Measurements from ENCODE around the gene BRPF3.

The BRPF3 gene

DNA sequence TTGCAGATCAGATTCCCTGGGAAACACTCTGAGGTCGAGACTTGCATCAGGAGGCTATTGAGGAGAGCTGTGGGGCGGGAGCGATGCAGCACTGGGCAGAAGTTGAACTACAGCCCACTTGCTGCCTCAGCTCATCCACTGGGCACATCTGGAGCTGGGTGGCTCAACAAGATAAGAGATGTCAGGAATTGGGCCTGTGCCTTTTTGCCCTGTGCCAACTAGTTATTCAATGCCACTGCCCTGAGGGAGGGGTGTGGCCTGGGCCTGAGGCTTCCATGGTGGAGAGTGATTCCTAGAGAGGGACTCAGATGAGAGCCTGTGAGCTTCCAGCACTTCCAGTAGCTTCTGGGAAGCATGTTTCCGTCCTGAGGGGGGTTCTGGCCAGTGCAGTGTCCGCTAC is 32.7 kb downstream of the BRPF3 start:
- DNase-seq (ENCODE audit: low spot score) = no peak

GRCh38 chr6:36230371-36230770 is 33.8 kb downstream of the BRPF3 start:
- no peak for DNase-seq (ENCODE audit: low spot score)

DNA sequence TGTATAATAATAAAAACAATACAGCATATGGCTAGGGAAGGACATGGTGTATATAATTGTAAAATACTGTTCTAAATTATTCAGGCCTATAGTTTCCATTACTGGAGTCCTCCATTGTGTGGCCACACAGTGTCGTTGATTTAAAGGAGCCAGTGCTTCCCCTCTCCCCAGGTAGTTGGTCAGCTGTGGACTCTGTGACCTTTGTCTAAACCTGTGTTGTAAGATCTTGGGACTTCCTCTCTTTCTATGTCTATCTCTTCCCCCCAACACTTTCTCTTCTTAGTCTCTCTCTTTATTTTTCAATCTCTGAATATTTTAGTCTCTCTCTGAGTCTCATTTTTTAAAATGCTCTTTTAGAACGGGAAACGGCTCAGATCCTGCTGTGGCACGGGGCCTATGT is 35.6 kb downstream of the BRPF3 start:
- no peak for DNase-seq (ENCODE audit: low spot score)

GRCh38 chr6:36235309-36235708 is 38.8 kb downstream of the BRPF3 start:
- DNase-seq (ENCODE audit: low spot score) = no peak

- DNase-seq (ENCODE audit: low spot score) = no peak
Observed at GRCh38 chr6:36235862-36236261, 39.3 kb downstream of the BRPF3 start.

GRCh38 chr6:36239774-36240173 is 43.2 kb downstream of the BRPF3 start:
- DNase-seq (ENCODE audit: low spot score) = no peak

- no peak for DNase-seq (ENCODE audit: low spot score)
Observed at GRCh38 chr6:36241728-36242127, 45.2 kb downstream of the BRPF3 start.

DNA sequence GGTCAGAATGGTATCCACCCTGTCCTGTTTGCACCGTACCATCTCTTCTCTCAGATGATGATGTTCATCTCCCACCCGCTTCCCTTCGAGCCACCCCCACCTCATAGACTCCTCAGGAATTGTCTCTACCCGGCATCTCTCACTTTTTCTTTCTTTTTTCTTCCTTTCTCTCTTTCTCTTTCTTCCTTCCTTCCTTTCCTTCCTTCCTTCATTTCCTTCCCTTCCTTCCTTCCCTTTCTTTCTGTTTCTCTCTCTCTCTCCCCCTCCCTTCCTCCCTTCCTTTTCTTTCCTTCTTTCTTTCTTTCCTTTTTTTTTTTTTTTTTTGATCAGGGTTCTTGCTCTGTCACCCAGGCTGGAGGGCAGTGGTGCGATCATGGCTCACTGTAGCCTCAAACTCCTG is 45.6 kb downstream of the BRPF3 start:
- no peak for DNase-seq (ENCODE audit: low spot score)

- no peak for DNase-seq (ENCODE audit: low spot score)
Observed at GRCh38 chr6:36242626-36243025, 46.1 kb downstream of the BRPF3 start.

DNA sequence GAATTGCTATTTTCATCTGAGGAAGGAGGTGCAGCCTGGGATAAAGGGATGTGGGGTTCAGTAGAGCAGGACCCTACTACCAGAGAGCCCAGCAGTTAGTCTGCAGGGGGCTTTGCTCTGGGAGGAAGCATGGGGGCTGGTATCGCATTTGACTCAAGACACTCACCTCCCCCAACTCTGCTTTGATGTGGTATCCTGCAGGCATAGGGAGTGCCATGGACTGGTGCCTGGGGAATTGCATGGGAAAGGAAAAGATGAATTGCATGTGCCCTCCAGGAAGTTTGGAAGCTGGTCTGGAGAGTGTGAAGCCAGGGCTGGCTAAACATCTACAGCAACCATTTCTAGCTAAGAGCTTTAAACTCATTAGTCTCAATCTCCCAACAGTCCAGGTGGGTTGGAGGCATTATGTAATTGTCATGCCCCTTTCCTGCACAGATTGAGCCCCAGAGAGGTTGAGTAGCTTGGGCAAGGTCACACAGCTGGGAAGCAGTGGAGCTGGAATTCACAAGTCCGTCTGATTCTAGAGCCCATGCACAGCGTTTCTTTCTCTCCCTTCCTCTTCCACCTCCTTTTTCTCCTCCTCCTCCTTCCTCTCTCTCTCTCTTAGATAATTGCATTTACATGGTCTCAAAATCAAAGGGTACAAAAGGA is 47.1 kb downstream of the BRPF3 start:
- no peak for DNase-seq (ENCODE audit: low spot score)

GRCh38 chr6:36244641-36245280 is 48.2 kb downstream of the BRPF3 start:
- peak; percentile 80 for DNase-seq (ENCODE audit: low spot score)

DNA sequence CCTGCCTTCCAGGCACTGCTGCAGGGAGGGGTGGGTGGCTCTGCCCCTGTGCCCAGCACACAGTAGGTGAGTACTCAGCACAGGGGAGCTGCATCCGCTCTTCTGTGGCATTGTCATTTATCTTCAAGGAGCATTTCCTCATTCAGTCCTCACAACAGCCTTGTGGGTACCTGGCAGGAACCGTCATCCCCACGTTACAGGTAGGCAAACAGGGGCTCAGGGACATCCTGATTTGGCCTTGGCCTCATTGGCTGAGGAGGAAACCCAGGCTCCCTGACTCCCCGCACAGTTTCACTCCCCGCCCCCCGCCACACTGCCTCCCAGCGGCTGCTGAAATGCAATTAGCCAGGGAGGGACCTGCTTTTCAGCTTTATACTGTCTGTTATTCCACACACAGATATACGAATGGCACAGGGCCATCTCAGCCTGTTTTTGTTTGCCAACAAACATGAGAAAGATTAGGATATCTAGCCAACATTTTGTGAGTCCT is 49.1 kb downstream of the BRPF3 start:
- DNase-seq (ENCODE audit: low spot score) = no peak

DNA sequence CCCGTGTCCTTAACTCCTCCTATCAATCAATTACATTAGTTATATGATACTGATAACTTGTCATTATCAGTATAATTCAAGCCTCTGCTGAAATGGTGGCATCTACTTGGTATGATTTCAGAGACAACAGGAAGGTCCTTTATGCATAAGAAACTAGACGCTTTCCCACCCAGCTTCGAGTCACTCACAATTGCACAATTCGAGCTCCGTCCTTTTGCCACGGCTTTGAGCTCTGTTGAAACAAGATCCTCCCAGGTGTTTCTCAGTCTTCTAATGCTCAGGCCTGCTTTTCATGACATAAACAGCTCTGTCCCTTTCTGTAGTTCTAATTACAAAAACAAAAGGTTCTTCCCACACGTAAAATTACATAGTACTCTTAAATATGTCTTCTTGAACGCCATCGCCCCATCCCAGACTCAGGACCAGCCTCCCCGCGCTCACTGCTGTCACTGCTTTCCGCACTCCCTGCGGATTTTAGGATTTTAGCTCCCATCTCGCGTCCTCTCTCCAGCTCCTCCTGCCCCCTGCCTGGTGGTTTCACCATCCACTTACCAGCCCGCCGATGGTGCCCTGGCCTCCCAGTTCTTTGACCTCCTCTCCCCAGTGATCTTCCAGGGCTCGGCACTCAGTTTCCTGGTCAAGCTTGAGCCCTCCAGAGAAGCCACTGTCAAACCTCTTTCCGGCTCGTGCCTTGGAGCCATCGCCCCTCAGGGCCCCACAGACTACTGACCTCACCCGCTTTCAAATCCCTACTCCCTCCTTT is 50.1 kb downstream of the BRPF3 start:
- no peak for DNase-seq (ENCODE audit: low spot score)

DNA sequence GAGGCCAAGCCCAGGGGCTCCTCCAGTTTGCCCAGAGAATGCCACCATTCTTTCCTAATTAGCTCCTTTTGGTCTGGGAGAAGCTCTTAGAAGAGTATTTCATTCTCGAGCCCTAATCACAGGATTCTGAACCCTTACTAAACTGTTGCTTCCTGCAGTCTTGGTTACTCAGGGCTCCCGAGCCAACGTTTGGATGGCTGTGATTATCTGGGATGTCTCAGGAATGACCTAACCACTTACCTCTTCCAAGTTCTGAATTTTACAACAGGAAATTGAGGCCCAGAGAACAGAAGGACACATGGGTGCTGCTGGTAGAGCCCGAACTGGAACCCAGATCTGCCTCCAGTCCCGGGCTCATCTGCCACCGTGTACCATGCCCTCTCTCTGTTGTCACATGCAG is 51.1 kb downstream of the BRPF3 start:
- no peak for DNase-seq (ENCODE audit: low spot score)

GRCh38 chr6:36248980-36249379 is 52.4 kb downstream of the BRPF3 start:
- no peak for DNase-seq (ENCODE audit: low spot score)

DNA sequence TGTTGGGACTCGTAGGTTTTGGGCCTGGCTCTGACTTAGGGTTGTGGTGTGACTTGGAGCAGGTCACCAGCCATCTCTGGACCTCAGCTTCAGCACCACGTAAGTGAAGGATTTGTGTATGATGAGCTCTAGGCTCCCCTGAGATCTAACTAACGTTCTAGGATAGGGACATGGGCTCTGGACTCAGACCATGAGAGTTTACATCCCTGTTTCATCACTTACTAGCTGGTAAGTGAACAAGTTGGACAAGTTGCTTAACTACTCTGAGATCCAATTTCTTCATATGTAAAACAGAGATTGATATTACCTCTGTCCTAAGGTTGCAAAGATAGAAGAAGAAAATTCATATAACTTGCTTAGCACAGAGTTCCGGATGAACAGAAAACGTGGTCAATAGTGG is 53.0 kb downstream of the BRPF3 start:
- no peak for DNase-seq (ENCODE audit: low spot score)

- DNase-seq (ENCODE audit: low spot score) = no peak
Observed at GRCh38 chr6:36252005-36252404, 55.5 kb downstream of the BRPF3 start.

DNA sequence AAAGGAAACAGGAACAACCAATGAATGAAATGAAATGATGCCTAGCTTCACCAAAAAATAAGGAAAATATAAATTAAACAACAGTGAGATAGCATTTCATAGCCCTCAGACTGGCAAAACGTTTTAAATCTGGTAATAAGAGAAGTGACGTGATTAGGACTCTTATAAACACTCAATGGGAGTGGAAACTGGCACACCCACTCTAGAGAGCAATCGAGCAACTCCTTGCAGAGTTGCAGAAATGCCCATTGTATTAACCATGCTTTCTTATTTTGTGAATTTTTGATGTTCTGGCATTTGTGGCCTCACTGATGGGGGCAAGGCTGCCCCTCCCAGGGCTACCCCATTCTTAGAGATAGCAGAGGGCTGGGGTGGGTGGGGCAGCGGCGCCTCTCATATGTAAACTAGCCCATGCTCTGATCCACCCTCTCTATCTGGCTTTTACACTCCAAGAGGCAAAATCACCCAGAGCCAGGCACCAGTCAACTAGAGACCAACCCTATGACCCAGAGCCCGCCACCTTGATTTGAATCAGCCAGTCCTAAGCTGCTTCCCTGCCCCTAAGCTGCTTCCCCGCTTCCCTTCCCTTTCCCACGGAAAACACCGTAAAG is 67.0 kb downstream of the BRPF3 start:
- no peak for DNase-seq (ENCODE audit: low spot score)

DNA sequence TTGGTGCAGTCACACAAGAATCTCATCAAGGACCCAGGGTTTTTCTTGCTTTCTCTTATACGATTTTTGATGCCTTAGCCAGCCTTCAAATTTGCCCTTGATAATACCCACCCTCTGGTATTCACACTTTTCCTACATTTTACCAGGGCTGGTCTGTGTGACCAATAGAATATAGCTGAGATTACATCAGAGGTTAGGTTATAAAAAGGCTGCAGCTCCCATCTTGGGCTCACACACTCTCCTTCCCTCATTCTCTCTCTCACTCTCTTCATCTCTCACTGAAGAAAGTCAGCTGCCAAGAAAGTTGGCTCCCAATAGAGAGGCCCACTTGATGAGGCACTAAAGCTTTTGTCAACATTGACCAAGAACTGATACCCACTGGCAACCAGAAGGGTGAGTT is 69.2 kb downstream of the BRPF3 start:
- no peak for DNase-seq (ENCODE audit: low spot score)

DNA sequence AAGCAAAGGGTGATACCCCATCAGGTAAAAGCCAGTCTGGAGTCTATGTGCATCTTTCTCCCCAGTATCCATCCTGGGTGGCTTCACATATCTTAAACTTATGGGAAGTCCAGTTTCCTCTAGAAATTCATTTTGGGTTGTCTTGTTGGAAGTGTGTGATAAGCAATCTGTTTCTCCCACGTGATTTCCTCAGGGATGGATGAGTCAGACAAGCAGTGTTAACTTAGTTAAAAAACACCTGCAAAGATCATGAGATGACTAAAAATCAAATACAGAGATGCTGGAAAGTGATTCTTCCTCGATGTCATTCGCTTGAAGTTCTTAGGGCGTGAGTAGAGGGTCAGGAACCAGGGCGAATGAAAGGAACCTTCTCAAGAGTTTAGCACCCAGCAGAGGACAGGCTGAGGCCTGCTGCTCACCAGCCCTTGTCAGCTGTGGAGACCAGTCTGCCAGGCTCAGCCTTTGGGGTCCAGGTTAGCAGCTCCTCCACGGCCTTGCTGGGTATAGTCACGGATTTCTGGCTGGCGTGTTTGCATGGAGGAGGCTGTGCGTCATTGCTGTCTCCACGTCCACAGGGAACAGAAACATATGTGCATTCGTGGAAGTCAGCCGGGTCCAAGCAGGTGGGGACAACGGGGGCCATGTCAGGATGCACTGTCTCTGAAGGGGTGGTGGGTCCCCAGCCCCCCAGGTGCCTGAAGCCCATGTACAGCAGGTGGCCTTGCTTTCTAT is 70.5 kb downstream of the BRPF3 start:
- DNase-seq (ENCODE audit: low spot score) = no peak

DNA sequence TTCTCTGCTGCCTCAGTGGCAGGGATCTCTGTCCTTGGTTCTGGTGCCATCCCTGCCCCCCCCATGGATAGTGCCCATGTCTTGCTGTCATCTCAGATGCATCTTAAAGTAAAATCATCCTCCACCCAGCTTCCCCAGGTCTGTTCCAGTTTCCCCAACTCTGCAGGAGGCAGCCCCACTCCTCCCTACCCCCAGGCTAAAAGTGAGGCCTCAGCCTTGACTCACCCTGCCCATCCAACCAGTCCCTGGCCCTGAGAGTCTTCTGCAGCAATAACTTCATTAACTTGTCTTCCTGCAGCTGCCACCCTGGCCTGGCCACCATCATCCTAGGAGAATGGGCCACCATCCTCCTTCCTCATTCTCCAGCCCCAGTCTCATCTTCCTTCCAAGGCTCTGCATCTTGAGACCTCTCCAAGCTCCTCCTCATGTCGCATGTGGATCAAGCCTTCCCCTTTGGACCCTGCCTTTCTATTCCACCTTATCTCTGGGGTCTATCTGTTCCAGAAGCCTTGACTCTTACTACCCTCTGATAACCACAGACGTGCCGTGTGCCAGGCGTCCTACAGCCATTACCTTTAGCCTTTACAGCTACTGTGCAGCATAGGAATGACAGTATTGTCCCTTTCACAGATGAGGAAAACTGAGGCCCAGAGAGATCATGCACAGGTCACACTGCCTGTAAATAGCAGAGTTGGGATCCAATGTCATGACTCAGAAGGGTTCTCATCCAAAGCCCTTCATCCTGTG is 71.4 kb downstream of the BRPF3 start:
- no peak for DNase-seq (ENCODE audit: low spot score)

All from SK-N-DZ (cell line).